GM12878 (cell line): Measurements from ENCODE around the gene ANO8. TPM values are rescaled to one million over a fixed set of nuclear protein-coding genes. Genes with fewer than 3 reads are reported as not detected.

Experiments
- BHLHE40 ChIP-seq, 2 experiments: fragments of 450-650 bp in 1 of 2; IDR thresholded peaks; 2 replicates each; pipeline ENCODE4 v1.6.1; 2011 to 2017; ENCODE audit warnings: low read depth in 2 of 2, borderline replicate concordance in 1 of 2, improper control_type of control experiment in 1 of 2, low read length in 1 of 2, mild to moderate bottlenecking in 1 of 2
- CBX3 ChIP-seq: fragments of 200-600 bp; sonication (generic); IDR thresholded peaks from 2 replicates; pipeline ENCODE4 v1.6.1; 2016; ENCODE audit warnings: low read depth, borderline replicate concordance
- CHD2 ChIP-seq: IDR thresholded peaks from 2 replicates; pipeline ENCODE4 v1.6.1; 2011; ENCODE audit warnings: low read depth, low read length, improper control_type of control experiment, borderline replicate concordance
- CREM ChIP-seq: IDR thresholded peaks from 2 replicates; pipeline ENCODE4 v1.6.1; 2014; ENCODE audit warnings: antibody characterized with exemption, low read depth
- GABPA ChIP-seq: IDR thresholded peaks from 2 replicates; pipeline ENCODE4 v1.6.1; 2014; ENCODE audit warnings: antibody characterized with exemption, low read depth, mild to moderate bottlenecking, inconsistent platforms
- IRF4 ChIP-seq: IDR thresholded peaks from 2 replicates; pipeline ENCODE4 v1.6.1; 2011; ENCODE audit warnings: low read depth, low read length
- KLF5 ChIP-seq: fragments of 450-650 bp; IDR thresholded peaks from 2 replicates; pipeline ENCODE4 v1.6.1; 2014; ENCODE audit warnings: mild to moderate bottlenecking; ENCODE audit not compliant: partially characterized antibody
- MEF2A ChIP-seq: IDR thresholded peaks from 2 replicates; pipeline ENCODE4 v1.6.1; 2011; ENCODE audit warnings: low read depth, mild to moderate bottlenecking, low read length, moderate library complexity; ENCODE audit not compliant: insufficient read depth
- MTA2 ChIP-seq: fragments of 450-650 bp; IDR thresholded peaks from 2 replicates; pipeline ENCODE4 v1.6.1; 2016; ENCODE audit warnings: low read depth, mild to moderate bottlenecking, moderate library complexity
- POLR2A ChIP-seq: IDR thresholded peaks from 2 replicates; pipeline ENCODE4 v1.6.1; 2011; ENCODE audit warnings: low read depth, mild to moderate bottlenecking, low read length
- RB1 ChIP-seq: fragments of 450-650 bp; formaldehyde crosslinking; IDR thresholded peaks from 2 replicates; pipeline ENCODE4 v1.6.1; 2017; ENCODE audit warnings: mild to moderate bottlenecking, borderline replicate concordance
- RBBP5 ChIP-seq: fragments of 200-600 bp; sonication (generic); conservative IDR thresholded peaks from 2 replicates; pipeline ENCODE4 v1.6.1; 2016
- SMARCA5 ChIP-seq: fragments of 450-650 bp; IDR thresholded peaks from 2 replicates; pipeline ENCODE4 v1.6.1; 2017; ENCODE audit warnings: mild to moderate bottlenecking
- SPI1 ChIP-seq: IDR thresholded peaks from 2 replicates; pipeline ENCODE4 v1.6.1; 2011; ENCODE audit warnings: low read depth, mild to moderate bottlenecking, low read length, moderate library complexity, borderline replicate concordance; ENCODE audit not compliant: insufficient read depth
- STAT1 ChIP-seq: fragments of 450-650 bp; conservative IDR thresholded peaks from 2 replicates; pipeline ENCODE4 v1.6.1; 2014; ENCODE audit warnings: antibody characterized with exemption, mild to moderate bottlenecking
- YY1 ChIP-seq: IDR thresholded peaks from 2 replicates; pipeline ENCODE4 v1.6.1; 2011; ENCODE audit warnings: low read depth, mild to moderate bottlenecking, low read length
- ZBED1 ChIP-seq: IDR thresholded peaks from 2 replicates; pipeline ENCODE4 v1.6.1; 2016; ENCODE audit warnings: borderline replicate concordance
- ZNF274 ChIP-seq: IDR thresholded peaks from one replicate; pipeline ENCODE4 v1.8.0; 2011; ENCODE audit not compliant: insufficient read length, insufficient read depth
- ZSCAN29 ChIP-seq: fragments of 450-650 bp; IDR thresholded peaks from 2 replicates; pipeline ENCODE4 v1.6.1; 2017; ENCODE audit warnings: mild to moderate bottlenecking, moderate library complexity
- polyA plus RNA-seq, 11 experiments: library from polyadenylated mRNA; depleted of rRNA in 4 of 11; unstranded in 6 of 11; stranded (reverse) in 5 of 11; fragments of >200 nt; fragmentation: Nextera tagmentation in 4 of 11; fragmentation: Illumina TruSeq in 1 of 11; extraction: Ambion mirVana in 4 of 11; extraction: Trizol in 1 of 11; gene quantifications; 1 replicate in 1 of 11; 2 replicates in 10 of 11; pipeline versions ENCODE4 v1.2.1 to v1.2.3, GENCODE V29; 2011 to 2016; ENCODE audit warnings: inconsistent platforms in 2 of 11, missing spikeins in 2 of 11, low read depth in 1 of 11
- total RNA-seq, 4 experiments: library from RNA; depleted of rRNA in 3 of 4; stranded (reverse); fragments of >200 nt in 3 of 4; fragmentation: Illumina TruSeq in 1 of 4; extraction: Trizol in 1 of 4; gene quantifications; 2 replicates each; pipeline versions ENCODE4 v1.2.1 to v1.2.3, GENCODE V29; 2013 to 2021
- TF ChIP-seq, protein P1 (sequence below): fragments of 150-350 bp; IDR thresholded peaks from 2 replicates; pipeline ENCODE4 v1.6.1; 2016; ENCODE audit warnings: low read depth, low read length
- TF ChIP-seq, protein P2 (sequence below): IDR thresholded peaks from 2 replicates; pipeline ENCODE4 v1.6.1; 2012; ENCODE audit warnings: low read depth, low read length, improper control_type of control experiment
- TF ChIP-seq, protein P3 (sequence below): IDR thresholded peaks from 2 replicates; pipeline ENCODE4 v1.6.1; 2011; ENCODE audit warnings: mild to moderate bottlenecking, low read depth, low read length, moderate library complexity; ENCODE audit not compliant: insufficient replicate concordance

Gene ANO8
- total and polyA plus RNA-seq, 10 of the 15 experiments (the other 5 are each of a cell fraction or from before 2014, with no cell fraction given): 0.04 to 6.7 (median 1.1) TPM

DNA sequence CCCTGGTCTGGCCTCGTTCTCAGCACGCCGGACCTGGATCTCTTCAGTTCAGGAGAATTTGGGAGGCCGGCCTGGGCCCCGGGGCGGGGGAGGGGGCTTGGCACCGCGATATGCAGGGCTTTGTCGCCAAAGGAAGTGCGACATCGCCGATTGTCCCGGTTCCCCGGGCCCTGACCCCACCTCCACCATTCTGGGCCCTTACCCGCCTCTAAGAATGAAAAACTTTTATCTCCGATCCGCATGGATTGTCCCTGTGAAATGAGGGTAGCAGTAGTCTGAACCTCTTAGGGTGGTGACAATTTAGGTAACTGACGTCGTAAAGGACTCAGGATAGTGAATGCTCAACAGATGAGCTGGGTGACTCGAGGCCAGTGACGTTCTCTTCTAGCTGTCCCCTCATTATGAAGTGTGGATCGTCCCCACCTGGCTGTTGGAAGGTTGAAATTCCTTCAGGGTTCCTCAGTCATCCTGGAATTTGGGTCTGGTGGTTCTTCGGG is 24.6 kb downstream of the ANO8 start (continued):
- TF ChIP-seq CREM: peak; percentile 46; the same call in 1 of the 2 replicates
- TF ChIP-seq YY1: no peak
- no peak for TF ChIP-seq STAT1
- no peak for TF ChIP-seq BHLHE40 (IDR thresholded peaks at IDR 0.05; ENCODE audit: borderline replicate concordance in 1 of 2, low read depth in 2 of 2, low read length in 1 of 2)
- TF ChIP-seq CHD2: no peak
- TF ChIP-seq, protein P1, sequence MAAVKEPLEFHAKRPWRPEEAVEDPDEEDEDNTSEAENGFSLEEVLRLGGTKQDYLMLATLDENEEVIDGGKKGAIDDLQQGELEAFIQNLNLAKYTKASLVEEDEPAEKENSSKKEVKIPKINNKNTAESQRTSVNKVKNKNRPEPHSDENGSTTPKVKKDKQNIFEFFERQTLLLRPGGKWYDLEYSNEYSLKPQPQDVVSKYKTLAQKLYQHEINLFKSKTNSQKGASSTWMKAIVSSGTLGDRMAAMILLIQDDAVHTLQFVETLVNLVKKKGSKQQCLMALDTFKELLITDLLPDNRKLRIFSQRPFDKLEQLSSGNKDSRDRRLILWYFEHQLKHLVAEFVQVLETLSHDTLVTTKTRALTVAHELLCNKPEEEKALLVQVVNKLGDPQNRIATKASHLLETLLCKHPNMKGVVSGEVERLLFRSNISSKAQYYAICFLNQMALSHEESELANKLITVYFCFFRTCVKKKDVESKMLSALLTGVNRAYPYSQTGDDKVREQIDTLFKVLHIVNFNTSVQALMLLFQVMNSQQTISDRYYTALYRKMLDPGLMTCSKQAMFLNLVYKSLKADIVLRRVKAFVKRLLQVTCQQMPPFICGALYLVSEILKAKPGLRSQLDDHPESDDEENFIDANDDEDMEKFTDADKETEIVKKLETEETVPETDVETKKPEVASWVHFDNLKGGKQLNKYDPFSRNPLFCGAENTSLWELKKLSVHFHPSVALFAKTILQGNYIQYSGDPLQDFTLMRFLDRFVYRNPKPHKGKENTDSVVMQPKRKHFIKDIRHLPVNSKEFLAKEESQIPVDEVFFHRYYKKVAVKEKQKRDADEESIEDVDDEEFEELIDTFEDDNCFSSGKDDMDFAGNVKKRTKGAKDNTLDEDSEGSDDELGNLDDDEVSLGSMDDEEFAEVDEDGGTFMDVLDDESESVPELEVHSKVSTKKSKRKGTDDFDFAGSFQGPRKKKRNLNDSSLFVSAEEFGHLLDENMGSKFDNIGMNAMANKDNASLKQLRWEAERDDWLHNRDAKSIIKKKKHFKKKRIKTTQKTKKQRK: no peak
- no peak for TF ChIP-seq POLR2A
- TF ChIP-seq, protein P2, sequence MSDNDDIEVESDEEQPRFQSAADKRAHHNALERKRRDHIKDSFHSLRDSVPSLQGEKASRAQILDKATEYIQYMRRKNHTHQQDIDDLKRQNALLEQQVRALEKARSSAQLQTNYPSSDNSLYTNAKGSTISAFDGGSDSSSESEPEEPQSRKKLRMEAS: no peak
- no peak for TF ChIP-seq RBBP5
- TF ChIP-seq SMARCA5: 0 out of 2 replicates have a peak, but pooled peaks have one; percentile 0
- no peak for TF ChIP-seq MEF2A
- TF ChIP-seq KLF5: no peak
- no peak for TF ChIP-seq ZSCAN29
- TF ChIP-seq, protein P3, sequence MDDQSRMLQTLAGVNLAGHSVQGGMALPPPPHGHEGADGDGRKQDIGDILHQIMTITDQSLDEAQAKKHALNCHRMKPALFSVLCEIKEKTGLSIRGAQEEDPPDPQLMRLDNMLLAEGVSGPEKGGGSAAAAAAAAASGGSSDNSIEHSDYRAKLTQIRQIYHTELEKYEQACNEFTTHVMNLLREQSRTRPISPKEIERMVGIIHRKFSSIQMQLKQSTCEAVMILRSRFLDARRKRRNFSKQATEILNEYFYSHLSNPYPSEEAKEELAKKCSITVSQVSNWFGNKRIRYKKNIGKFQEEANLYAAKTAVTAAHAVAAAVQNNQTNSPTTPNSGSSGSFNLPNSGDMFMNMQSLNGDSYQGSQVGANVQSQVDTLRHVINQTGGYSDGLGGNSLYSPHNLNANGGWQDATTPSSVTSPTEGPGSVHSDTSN: no peak
- no peak for TF ChIP-seq ZNF274
- TF ChIP-seq GABPA: peak; percentile 80; the same call in 1 of the 2 replicates
- peak; percentile 59; the same call in 1 of the 2 replicates for TF ChIP-seq ZBED1
- TF ChIP-seq IRF4: no peak
- TF ChIP-seq RB1: no peak
- TF ChIP-seq SPI1: no peak
- no peak for TF ChIP-seq CBX3
- no peak; the same call in 1 of the 2 replicates for TF ChIP-seq MTA2
